Breast epithelium (tissue), 4 donors: Measurements from ENCODE around the gene LTBP4. TPM values are rescaled to one million over a fixed set of nuclear protein-coding genes. Genes with fewer than 3 reads are reported as not detected.
"Not testable (repeated sequence)": the region's sequence is repeated elsewhere in the genome, so short reads cannot be mapped to it uniquely, and the experiment has no call there.

Experiments used
- DNase-seq, 2 donors: peaks; one replicate each; pipeline ENCODE4 v3.0.0-alpha.2; 2019; ENCODE audit warnings: low spot score in 2 of 2
- H3K27ac ChIP-seq, 2 donors: fragments of 200-600 bp; sonication (generic) in 1 of 2; one replicate each; pipeline ENCODE4 v1.5.1; 2016 to 2019; ENCODE audit warnings: mild to moderate bottlenecking in 1 of 2
- H3K27me3 ChIP-seq, 2 donors: fragments of 200-600 bp; sonication (generic) in 1 of 2; one replicate each; pipeline versions ENCODE4 v1.5.1 to v1.6.0; 2017 to 2019; ENCODE audit warnings: control low read depth in 1 of 2, mild to moderate bottlenecking in 1 of 2
- H3K36me3 ChIP-seq: fragments of 200-600 bp; one replicate; pipeline ENCODE4 v1.5.1; 2019
- H3K4me1 ChIP-seq, 2 donors: fragments of 200-600 bp; sonication (generic); one replicate each; pipeline ENCODE4 v1.5.1; 2016 to 2019; ENCODE audit warnings: control low read depth in 1 of 2
- H3K4me3 ChIP-seq, 3 donors: fragments of 200-600 bp; sonication (generic); 1 replicate in 2 of 3; 2 replicates in 1 of 3; pipeline ENCODE4 v1.5.1; 2016 to 2019; ENCODE audit warnings: mild to moderate bottlenecking in 3 of 3, moderate library complexity in 2 of 3
- H3K9me3 ChIP-seq, 2 donors: fragments of 200-600 bp; sonication (generic) in 1 of 2; one replicate each; pipeline ENCODE4 v1.5.1; 2016 to 2019; ENCODE audit warnings: control low read depth in 1 of 2
- POLR2A ChIP-seq: fragments of 450-650 bp; IDR thresholded peaks from one replicate; pipeline ENCODE4 v1.6.1; 2016; ENCODE audit warnings: antibody characterized with exemption, mild to moderate bottlenecking, moderate library complexity
- POLR2AphosphoS5 ChIP-seq, 3 donors: sonication (generic); formaldehyde crosslinking; IDR thresholded peaks; one replicate each; pipeline ENCODE4 v1.6.1; 2017; ENCODE audit warnings: antibody characterized with exemption in 3 of 3
- intact Hi-C: fragments of 100-400 bp; cut with DNase I; formaldehyde crosslinking; loops from one replicate; pipeline ENCODE4 v1.15.1; 2023; ENCODE audit warnings: low total_unique reads
- total RNA-seq, 3 donors: library from RNA; depleted of rRNA; stranded (reverse); fragments of >200 nt; gene quantifications; one replicate each; pipeline ENCODE4 v1.1.0, GENCODE V29; 2016
- TF ChIP-seq, protein P1 (sequence below), 3 donors: fragments of 450-650 bp; IDR thresholded peaks; one replicate each; pipeline ENCODE4 v1.5.1; 2016 to 2017; ENCODE audit warnings: antibody characterized with exemption in 3 of 3, mild to moderate bottlenecking in 3 of 3, moderate library complexity in 3 of 3

Gene LTBP4
- total RNA-seq, 3 donors from 2014 or later: 52.7 to 130 (median 89.1) TPM

DNA sequence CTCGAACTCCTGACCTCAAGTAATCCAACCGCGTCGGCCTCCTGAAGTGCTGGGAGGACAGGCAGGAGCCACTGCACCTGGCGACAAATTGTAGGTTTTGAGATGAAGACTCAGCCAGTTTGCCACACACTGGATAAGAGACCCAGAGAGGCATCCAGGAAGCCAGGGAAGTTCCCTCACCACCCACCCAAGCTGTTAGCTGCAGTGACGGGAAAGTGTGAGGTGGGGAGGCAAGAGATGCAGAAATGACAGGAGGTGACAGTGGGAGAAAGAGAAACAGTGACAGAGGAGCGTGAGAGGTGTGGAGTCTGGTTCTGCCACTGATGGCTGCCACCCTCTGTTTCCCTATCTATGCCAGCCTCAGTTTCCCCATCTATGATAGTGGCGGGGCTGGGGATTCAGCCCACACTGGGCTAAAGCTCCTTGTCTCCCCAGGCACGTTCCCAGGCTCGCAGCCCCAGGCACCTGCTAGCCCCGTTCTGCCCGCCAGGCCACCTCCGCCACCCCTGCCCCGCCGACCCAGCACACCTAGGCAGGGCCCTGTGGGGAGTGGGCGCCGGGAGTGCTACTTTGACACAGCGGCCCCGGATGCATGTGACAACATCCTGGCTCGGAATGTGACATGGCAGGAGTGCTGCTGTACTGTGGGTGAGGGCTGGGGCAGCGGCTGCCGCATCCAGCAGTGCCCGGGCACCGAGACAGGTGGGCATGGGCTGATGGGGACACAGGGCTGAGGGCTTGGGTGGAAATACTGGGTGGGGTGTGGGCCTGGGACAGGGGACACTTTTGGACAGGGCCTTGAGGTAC lies 21.0 kb downstream of the LTBP4 start:
- no peak for DNase-seq
- Histone ChIP-seq H3K27ac (no peak overlapping the region), H3K4me1 (no peaks in the 10 kb centered on the region), H3K36me3 (no peaks in the 10 kb centered on the region), H3K9me3 (no peaks in the 10 kb centered on the region), H3K27me3 (no peaks in the 10 kb centered on the region), H3K4me3 (no peak overlapping the region)
- TF ChIP-seq POLR2AphosphoS5 (IDR thresholded peaks at IDR 0.05) (no peak), POLR2A (no peak)
- TF ChIP-seq, protein P1, sequence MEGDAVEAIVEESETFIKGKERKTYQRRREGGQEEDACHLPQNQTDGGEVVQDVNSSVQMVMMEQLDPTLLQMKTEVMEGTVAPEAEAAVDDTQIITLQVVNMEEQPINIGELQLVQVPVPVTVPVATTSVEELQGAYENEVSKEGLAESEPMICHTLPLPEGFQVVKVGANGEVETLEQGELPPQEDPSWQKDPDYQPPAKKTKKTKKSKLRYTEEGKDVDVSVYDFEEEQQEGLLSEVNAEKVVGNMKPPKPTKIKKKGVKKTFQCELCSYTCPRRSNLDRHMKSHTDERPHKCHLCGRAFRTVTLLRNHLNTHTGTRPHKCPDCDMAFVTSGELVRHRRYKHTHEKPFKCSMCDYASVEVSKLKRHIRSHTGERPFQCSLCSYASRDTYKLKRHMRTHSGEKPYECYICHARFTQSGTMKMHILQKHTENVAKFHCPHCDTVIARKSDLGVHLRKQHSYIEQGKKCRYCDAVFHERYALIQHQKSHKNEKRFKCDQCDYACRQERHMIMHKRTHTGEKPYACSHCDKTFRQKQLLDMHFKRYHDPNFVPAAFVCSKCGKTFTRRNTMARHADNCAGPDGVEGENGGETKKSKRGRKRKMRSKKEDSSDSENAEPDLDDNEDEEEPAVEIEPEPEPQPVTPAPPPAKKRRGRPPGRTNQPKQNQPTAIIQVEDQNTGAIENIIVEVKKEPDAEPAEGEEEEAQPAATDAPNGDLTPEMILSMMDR (IDR thresholded peaks at IDR 0.05): no peak
- intact Hi-C loops: no loop called here

DNA sequence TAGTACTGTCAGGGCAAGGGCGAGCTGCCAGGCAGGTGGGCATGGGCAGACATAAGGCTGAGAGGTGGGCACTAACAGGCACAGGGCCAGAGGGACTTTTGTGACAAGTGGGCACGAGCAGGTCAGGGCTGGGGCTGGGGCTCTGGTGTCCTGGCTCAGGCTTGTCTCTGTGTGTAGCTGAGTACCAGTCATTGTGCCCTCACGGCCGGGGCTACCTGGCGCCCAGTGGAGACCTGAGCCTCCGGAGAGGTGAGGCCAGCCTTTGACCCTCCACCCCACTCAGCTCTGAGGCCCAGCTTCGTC lies 21.6 kb downstream of the LTBP4 start:
- no peaks in the 10 kb centered on the region for H3K4me1 ChIP-seq
- TF ChIP-seq, protein P1 (IDR thresholded peaks at IDR 0.05): no peak
- TF ChIP-seq POLR2A (no peak), POLR2AphosphoS5 (IDR thresholded peaks at IDR 0.05) (no peak)

DNA sequence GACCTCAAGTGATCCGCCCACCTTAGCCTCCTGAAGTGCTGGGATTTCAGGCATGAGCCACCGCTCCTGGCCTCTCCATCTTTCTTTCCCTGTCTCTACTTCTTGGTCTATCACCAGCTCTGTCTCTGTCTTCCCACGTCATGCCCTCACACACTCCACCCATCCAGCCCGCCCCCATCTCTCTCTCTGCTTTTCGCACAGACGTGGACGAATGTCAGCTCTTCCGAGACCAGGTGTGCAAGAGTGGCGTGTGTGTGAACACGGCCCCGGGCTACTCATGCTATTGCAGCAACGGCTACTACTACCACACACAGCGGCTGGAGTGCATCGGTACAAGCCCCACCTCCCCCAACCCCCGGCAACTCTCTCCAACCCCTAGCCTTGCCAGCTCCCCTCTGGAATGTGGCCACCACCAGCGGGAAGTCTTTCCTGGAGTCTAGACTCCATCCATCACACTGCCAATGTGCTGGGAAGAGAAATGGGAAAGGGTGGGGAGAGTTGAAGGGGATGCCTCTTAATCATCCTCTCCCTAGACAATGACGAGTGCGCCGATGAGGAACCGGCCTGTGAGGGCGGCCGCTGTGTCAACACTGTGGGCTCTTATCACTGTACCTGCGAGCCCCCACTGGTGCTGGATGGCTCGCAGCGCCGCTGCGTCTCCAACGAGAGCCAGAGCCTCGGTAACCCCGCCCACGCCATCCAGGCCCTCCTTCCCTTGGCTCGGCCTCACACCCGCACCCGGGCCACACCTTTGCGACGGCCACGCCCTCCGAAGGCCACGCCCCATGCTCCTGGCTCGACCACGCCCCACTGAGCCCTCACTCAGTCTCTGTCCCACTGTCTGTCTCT lies 22.5 kb downstream of the LTBP4 start:
- DNase-seq: no peak
- no peaks in the 10 kb centered on the region for H3K36me3 ChIP-seq
- no peaks in the 10 kb centered on the region for H3K9me3 ChIP-seq
- TF ChIP-seq POLR2AphosphoS5 (IDR thresholded peaks at IDR 0.05) (no peak), POLR2A (no peak)
- TF ChIP-seq, protein P1 (IDR thresholded peaks at IDR 0.05): no peak
- H3K27ac ChIP-seq: no peak overlapping the region
- H3K4me3 ChIP-seq: no peak overlapping the region
- no peaks in the 10 kb centered on the region for H3K27me3 ChIP-seq
- no peaks in the 10 kb centered on the region for H3K4me1 ChIP-seq
- intact Hi-C loops: no loop called here

More for the DNA sequence above, 21.6 kb downstream of the LTBP4 start:
- H3K27me3 ChIP-seq: no peaks in the 10 kb centered on the region
- H3K4me3 ChIP-seq: no peak overlapping the region
- intact Hi-C loops: no loop called here
- DNase-seq: no peak
- H3K27ac ChIP-seq: no peak overlapping the region
- no peaks in the 10 kb centered on the region for H3K36me3 ChIP-seq
- H3K9me3 ChIP-seq: no peaks in the 10 kb centered on the region

GRCh38 chr19:40624369-40625153 lies 23.4 kb downstream of the LTBP4 start:
- H3K36me3 ChIP-seq, intact Hi-C loops, H3K27me3 ChIP-seq, DNase-seq, H3K4me1 ChIP-seq, H3K9me3 ChIP-seq, H3K27ac ChIP-seq, H3K4me3 ChIP-seq: not testable (repeated sequence)

DNA sequence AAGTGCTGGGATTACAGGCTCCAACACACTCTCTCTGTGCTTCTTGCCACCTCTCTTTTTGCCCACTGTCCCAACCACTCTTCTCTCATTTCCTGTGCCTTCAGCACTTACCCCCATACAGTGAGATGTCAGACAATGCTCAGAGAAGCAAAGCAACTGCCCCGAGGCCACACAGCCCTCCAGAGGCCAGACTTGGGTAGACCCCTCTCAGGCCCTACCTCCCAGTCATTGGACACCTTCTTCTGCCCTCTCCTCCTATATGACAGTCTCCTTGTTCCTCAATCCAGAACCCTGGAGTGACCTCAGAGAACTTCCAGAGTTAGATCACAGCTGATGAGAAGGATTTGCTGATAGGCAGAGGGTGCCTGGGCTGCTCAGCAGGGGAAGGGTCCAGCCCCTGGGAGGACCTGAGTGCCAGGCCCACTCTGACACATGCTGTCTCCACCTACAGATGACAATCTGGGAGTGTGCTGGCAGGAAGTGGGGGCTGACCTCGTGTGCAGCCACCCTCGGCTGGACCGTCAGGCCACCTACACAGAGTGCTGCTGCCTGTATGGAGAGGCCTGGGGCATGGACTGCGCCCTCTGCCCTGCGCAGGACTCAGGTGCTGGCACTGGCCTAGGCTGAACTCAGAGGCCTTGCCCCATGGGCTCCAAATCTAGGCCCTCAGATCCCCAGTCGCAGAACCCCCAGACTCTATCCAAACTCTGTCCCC lies 24.4 kb downstream of the LTBP4 start:
- no peak for DNase-seq
- Histone ChIP-seq H3K4me1 (no peaks in the 10 kb centered on the region), H3K27me3 (no peaks in the 10 kb centered on the region), H3K36me3 (no peaks in the 10 kb centered on the region), H3K4me3 (no peak overlapping the region), H3K27ac (no peak overlapping the region), H3K9me3 (no peaks in the 10 kb centered on the region)
- intact Hi-C loops: no loop called here
- TF ChIP-seq POLR2A (no peak), POLR2AphosphoS5 (IDR thresholded peaks at IDR 0.05) (no peak)
- TF ChIP-seq, protein P1 (IDR thresholded peaks at IDR 0.05): no peak
